H54 (cell line): ENCODE measurements around the gene MTHFR.

Experiments used
- DNase-seq: peaks from one replicate; pipeline ENCODE4 v3.0.0; 2011; ENCODE audit warnings: low spot score, mixed read lengths; ENCODE audit not compliant: insufficient read length
- FAIRE-seq: peaks from 3 replicates; lab custom pipeline; 2011; peaks lifted over from hg19 to GRCh38; lab: Jason Lieb, UNC
- POLR2A ChIP-seq: IDR thresholded peaks from 2 replicates; pipeline ENCODE4 v1.6.1; 2011; ENCODE audit warnings: low read depth, mild to moderate bottlenecking, low read length

The MTHFR gene

GRCh38 chr1:11805422-11806306 lies at the start of gene MTHFR, which contains the start of gene CLCN6:
TSS of gene MTHFR (minus strand) at chr1:11805964. CDS start at chr1:11803116, 2,848 bp downstream.
TSS of gene CLCN6 (plus strand) at chr1:11806191. CDS start at chr1:11806263, 72 bp downstream.
- FAIRE-seq, result no peak
- peak; percentile 86 for DNase-seq
- TF ChIP-seq POLR2A, result peak; percentile 41; the same call in 1 of the 2 replicates

- TF ChIP-seq POLR2A, result no peak
- DNase-seq (no peak), FAIRE-seq (no peak)
These were observed 49.7 kb upstream of the MTHFR start for GRCh38 chr1:11855430-11855829.

GRCh38 chr1:11854519-11854918 lies 48.8 kb upstream of the MTHFR start:
- FAIRE-seq, result no peak
- no peak for DNase-seq
- TF ChIP-seq POLR2A, result no peak

GRCh38 chr1:11851180-11851579 lies 45.4 kb upstream of the MTHFR start:
- no peak for TF ChIP-seq POLR2A
- DNase-seq (no peak), FAIRE-seq (no peak)

- TF ChIP-seq POLR2A, result no peak
- no peak for DNase-seq
- no peak for FAIRE-seq
These were observed 44.4 kb upstream of the MTHFR start for GRCh38 chr1:11850156-11850555.

- TF ChIP-seq POLR2A, result no peak
- DNase-seq (no peak), FAIRE-seq (no peak)
These were observed 42.6 kb upstream of the MTHFR start for GRCh38 chr1:11848373-11848700.

GRCh38 chr1:11847667-11848372 lies 42.1 kb upstream of the MTHFR start, which contains the start of gene NPPA:
TSS of gene NPPA (minus strand) at chr1:11847783. CDS start at chr1:11847684, 99 bp downstream.
- DNase-seq (no peak), FAIRE-seq (no peak)
- TF ChIP-seq POLR2A, result no peak

- no peak for DNase-seq
- FAIRE-seq, result no peak
- no peak for TF ChIP-seq POLR2A
These were observed 40.0 kb upstream of the MTHFR start for GRCh38 chr1:11845641-11846335.

- FAIRE-seq, result no peak
- DNase-seq, result no peak
- no peak for TF ChIP-seq POLR2A
These were observed 36.6 kb upstream of the MTHFR start for GRCh38 chr1:11842154-11843041.

GRCh38 chr1:11841245-11842153 lies 35.7 kb upstream of the MTHFR start:
- TF ChIP-seq POLR2A, result no peak
- DNase-seq (no peak), FAIRE-seq (no peak)

GRCh38 chr1:11839727-11840705 lies 34.3 kb upstream of the MTHFR start:
- no peak for FAIRE-seq
- no peak for DNase-seq
- TF ChIP-seq POLR2A, result no peak
